Ovary (tissue), 3 donors: ENCODE results near the gene ATP2B2.

Experiments used
- CTCF ChIP-seq, 3 donors: fragments of 450-650 bp in 2 of 3; fragments of 200-600 bp in 1 of 3; IDR thresholded peaks; one replicate each; pipeline versions ENCODE4 v1.5.1 to v1.8.0; 2016 to 2022; ENCODE audit warnings: antibody characterized with exemption in 3 of 3, mild to moderate bottlenecking in 1 of 3
- POLR2A ChIP-seq: fragments of 450-650 bp; IDR thresholded peaks from one replicate; pipeline ENCODE4 v1.6.1; 2017; ENCODE audit warnings: antibody characterized with exemption, mild to moderate bottlenecking, moderate library complexity
- donor health status: DM: no; HTN: no; CAD: no.

GRCh38 chr3:10311710-10312109 is 193.7 kb downstream of the ATP2B2 start:
- TF ChIP-seq CTCF (IDR thresholded peaks at IDR 0.05): no peak
- TF ChIP-seq POLR2A: no peak
